ENCODE measurements around the gene TMEM51.

Gene TMEM51

GRCh38 chr1:15153184-15153841 is at the start of gene TMEM51:
Gene TMEM51 (plus strand): TSS chr1:15153747. CDS start chr1:15215088, 61,341 bp downstream.
- no peak for DNase-seq

GRCh38 chr1:15103906-15104305 is 49.6 kb upstream of the TMEM51 start:
- no peak for DNase-seq

GRCh38 chr1:15104768-15105167 is 48.8 kb upstream of the TMEM51 start:
- no peak for DNase-seq

- DNase-seq, result no peak
Measured at GRCh38 chr1:15106608-15107007, 46.9 kb upstream of the TMEM51 start.

GRCh38 chr1:15107058-15107687 is 46.4 kb upstream of the TMEM51 start:
- DNase-seq, result no peak

GRCh38 chr1:15107911-15108310 is 45.6 kb upstream of the TMEM51 start:
- DNase-seq, result no peak

- DNase-seq, result no peak
Measured at GRCh38 chr1:15110128-15110866, 43.2 kb upstream of the TMEM51 start.

GRCh38 chr1:15110867-15111230 is 42.7 kb upstream of the TMEM51 start:
- DNase-seq, result no peak

GRCh38 chr1:15113146-15113545 is 40.4 kb upstream of the TMEM51 start:
- no peak for DNase-seq

- no peak for DNase-seq
Measured at GRCh38 chr1:15114884-15115283, 38.7 kb upstream of the TMEM51 start.

- no peak for DNase-seq
Measured at GRCh38 chr1:15115542-15116330, 37.8 kb upstream of the TMEM51 start.

GRCh38 chr1:15116966-15117365 is 36.6 kb upstream of the TMEM51 start:
- no peak for DNase-seq

GRCh38 chr1:15117671-15118325 is 35.7 kb upstream of the TMEM51 start:
- no peak for DNase-seq

GRCh38 chr1:15118579-15118978 is 35.0 kb upstream of the TMEM51 start:
- DNase-seq, result no peak

GRCh38 chr1:15120251-15120945 is 33.1 kb upstream of the TMEM51 start:
- no peak for DNase-seq

- no peak for DNase-seq
Measured at GRCh38 chr1:15122331-15122730, 31.2 kb upstream of the TMEM51 start.

- no peak for DNase-seq
Measured at GRCh38 chr1:15123270-15123669, 30.3 kb upstream of the TMEM51 start.

- DNase-seq, result no peak
Measured at GRCh38 chr1:15123925-15124324, 29.6 kb upstream of the TMEM51 start.

GRCh38 chr1:15124362-15125100 is 29.0 kb upstream of the TMEM51 start:
- DNase-seq, result no peak

GRCh38 chr1:15125101-15125745 is 28.3 kb upstream of the TMEM51 start:
- no peak for DNase-seq

GRCh38 chr1:15128077-15128476 is 25.5 kb upstream of the TMEM51 start:
- DNase-seq, result no peak
